HG03521 (cell line): ENCODE data around the gene SSBP4.

ENCODE experiments used
- ATAC-seq: cut with Tn5 transposase; IDR thresholded peaks from one replicate; pipeline ENCODE4 v1.9.1; 2021; ENCODE audit warnings: mild to moderate bottlenecking, moderate library complexity; ENCODE audit not compliant: unreplicated experiment

The SSBP4 gene

GRCh38 chr19:18431351-18432197 is 12.4 kb downstream of the SSBP4 start:
- ATAC-seq = no peak

- ATAC-seq = no peak
Measured at GRCh38 chr19:18432275-18433014, 13.2 kb downstream of the SSBP4 start.

- no peak for ATAC-seq
Measured at GRCh38 chr19:18433015-18433691, 14.0 kb downstream of the SSBP4 start.

GRCh38 chr19:18433735-18434398 is 14.7 kb downstream of the SSBP4 start:
- ATAC-seq = no peak

GRCh38 chr19:18434411-18435175 is 15.4 kb downstream of the SSBP4 start:
- ATAC-seq = no peak

GRCh38 chr19:18435178-18435841 is 16.1 kb downstream of the SSBP4 start:
- ATAC-seq = no peak

- no peak for ATAC-seq
Measured at GRCh38 chr19:18435842-18436670, 16.9 kb downstream of the SSBP4 start.

GRCh38 chr19:18436671-18437490 is 17.7 kb downstream of the SSBP4 start:
- ATAC-seq = peak; percentile 38

GRCh38 chr19:18437491-18438330 is 18.5 kb downstream of the SSBP4 start, which contains the start of gene ISYNA1:
TSS of gene ISYNA1 (minus strand) at chr19:18438133. CDS start at chr19:18437979, 154 bp downstream.
- peak; percentile 17 for ATAC-seq

- no peak for ATAC-seq
Measured at GRCh38 chr19:18438331-18439024, 19.3 kb downstream of the SSBP4 start.

- no peak for ATAC-seq
Measured at GRCh38 chr19:18439025-18439909, 20.1 kb downstream of the SSBP4 start.

- ATAC-seq = no peak
Measured at GRCh38 chr19:18439910-18440237, 20.7 kb downstream of the SSBP4 start.

GRCh38 chr19:18440415-18440877 is 21.2 kb downstream of the SSBP4 start:
- ATAC-seq = no peak

- ATAC-seq = no peak
Measured at GRCh38 chr19:18440936-18441803, 22.0 kb downstream of the SSBP4 start.
